Measurements from ENCODE around the gene OTOP2. TPM values are rescaled to one million over a fixed set of nuclear protein-coding genes. Genes with fewer than 3 reads are reported as not detected.

The OTOP2 gene
- total RNA-seq, 6 experiments from 2014 or later: not detected

DNA sequence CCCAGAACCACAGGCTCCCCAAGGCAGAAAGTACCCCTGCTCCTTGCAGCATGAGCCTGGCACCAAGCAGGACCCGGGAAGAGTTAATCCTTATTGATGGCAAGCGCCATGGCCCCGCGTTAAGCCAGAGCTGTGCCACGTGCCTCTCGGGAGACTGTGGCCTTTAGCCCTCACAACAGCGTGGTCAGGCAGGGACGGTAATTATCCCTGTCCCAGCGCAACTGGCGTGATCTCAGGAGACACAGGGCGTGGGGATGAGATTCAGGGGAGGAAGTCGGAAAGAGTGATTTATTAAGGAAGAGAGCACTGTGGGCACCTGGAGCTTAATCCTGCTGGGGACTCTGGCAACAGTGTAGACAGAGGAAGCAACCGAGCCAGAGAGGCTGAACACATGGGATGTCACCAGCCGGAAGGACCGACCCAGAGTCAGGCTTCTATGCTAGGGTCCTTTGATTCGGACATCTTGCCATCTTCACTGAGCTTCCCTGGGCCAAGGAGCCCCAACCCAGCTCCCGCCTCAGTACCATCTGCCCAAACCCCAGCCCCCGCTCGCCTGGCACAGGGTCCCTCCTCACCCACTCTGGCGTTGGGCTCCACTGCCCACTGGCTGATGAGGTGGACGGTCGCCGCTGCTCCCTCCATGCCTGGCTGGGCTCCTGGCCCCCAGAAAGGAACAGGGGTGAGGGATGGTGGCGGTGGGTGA is 28.5 kb downstream of the OTOP2 start:
- Mint-ChIP-seq H3K27ac (no peak overlapping the region), H3K4me1 (ENCODE audit: low read depth) (no peaks in the 10 kb centered on the region), H3K36me3 (ENCODE audit: low read depth) (no peaks in the 10 kb centered on the region), H3K4me3 (no peak overlapping the region), H3K27me3 (ENCODE audit: insufficient read depth) (peaks cover 34% of the 10 kb centered on the region), H3K9me3 (no peaks in the 10 kb centered on the region)
- DNase-seq: no peak
- TF ChIP-seq, protein P1, sequence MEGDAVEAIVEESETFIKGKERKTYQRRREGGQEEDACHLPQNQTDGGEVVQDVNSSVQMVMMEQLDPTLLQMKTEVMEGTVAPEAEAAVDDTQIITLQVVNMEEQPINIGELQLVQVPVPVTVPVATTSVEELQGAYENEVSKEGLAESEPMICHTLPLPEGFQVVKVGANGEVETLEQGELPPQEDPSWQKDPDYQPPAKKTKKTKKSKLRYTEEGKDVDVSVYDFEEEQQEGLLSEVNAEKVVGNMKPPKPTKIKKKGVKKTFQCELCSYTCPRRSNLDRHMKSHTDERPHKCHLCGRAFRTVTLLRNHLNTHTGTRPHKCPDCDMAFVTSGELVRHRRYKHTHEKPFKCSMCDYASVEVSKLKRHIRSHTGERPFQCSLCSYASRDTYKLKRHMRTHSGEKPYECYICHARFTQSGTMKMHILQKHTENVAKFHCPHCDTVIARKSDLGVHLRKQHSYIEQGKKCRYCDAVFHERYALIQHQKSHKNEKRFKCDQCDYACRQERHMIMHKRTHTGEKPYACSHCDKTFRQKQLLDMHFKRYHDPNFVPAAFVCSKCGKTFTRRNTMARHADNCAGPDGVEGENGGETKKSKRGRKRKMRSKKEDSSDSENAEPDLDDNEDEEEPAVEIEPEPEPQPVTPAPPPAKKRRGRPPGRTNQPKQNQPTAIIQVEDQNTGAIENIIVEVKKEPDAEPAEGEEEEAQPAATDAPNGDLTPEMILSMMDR (IDR thresholded peaks at IDR 0.05): no peak

DNA sequence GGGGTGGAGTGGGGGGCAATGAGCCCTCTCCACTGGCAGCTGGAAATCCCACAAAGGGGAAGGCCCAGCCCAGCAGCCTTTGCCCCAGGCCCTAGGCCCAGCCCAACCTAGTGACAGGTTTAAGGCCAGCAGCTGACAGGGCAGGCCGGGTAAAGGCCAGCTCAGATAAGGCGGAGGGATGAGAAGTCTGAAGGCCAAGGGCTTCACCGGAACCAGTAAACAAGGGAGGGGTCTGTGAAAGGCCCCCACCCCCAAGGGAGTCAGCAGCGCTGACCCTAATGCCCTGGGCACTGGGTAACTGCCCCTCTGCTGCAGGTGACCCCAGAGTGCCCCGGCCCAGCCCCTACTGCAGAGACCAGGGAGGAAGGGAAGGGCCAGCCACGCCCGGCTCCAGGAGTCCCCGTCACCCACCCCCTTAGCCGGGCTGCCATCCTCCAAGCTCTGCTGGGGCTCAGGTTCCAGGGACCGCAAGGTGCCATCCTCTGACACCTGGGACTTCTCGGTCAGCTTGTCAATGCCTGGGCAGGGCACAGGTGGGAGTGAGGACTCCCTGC is 29.1 kb downstream of the OTOP2 start:
- TF ChIP-seq, protein P1 (IDR thresholded peaks at IDR 0.05): no peak

DNA sequence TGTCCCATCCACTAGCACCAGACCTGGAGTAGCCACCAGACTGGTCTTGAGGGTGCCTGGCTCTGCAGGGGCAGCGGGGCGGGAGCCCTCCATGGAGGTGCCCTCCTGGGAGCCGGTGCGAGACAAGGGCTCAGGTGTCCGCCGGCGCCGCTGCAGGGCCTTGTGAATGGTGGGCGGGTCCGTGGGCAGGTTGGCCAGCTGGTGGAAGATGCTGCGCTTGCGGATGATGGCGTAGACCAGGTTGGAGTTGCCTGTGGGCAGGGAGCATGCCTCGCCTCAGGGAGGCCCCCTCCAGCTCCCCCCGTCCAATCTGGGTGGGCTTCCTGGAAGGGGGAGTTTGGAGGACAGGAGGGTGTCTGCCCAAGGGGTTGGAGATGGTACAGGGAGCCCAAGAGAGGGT is 30.0 kb downstream of the OTOP2 start:
- Mint-ChIP-seq H3K27ac (no peak overlapping the region), H3K9me3 (no peaks in the 10 kb centered on the region), H3K4me3 (no peak overlapping the region), H3K36me3 (ENCODE audit: low read depth) (no peaks in the 10 kb centered on the region), H3K4me1 (ENCODE audit: low read depth) (no peaks in the 10 kb centered on the region), H3K27me3 (ENCODE audit: insufficient read depth) (peaks cover 26% of the 10 kb centered on the region)
- TF ChIP-seq, protein P1 (IDR thresholded peaks at IDR 0.05): no peak
- no peak for DNase-seq

More for the DNA sequence above, 29.1 kb downstream of the OTOP2 start:
- Mint-ChIP-seq H3K4me1 (ENCODE audit: low read depth) (no peaks in the 10 kb centered on the region), H3K27me3 (ENCODE audit: insufficient read depth) (peaks cover 30% of the 10 kb centered on the region), H3K9me3 (no peaks in the 10 kb centered on the region), H3K36me3 (ENCODE audit: low read depth) (no peaks in the 10 kb centered on the region), H3K27ac (no peak overlapping the region), H3K4me3 (no peak overlapping the region)
- DNase-seq: no peak

DNA sequence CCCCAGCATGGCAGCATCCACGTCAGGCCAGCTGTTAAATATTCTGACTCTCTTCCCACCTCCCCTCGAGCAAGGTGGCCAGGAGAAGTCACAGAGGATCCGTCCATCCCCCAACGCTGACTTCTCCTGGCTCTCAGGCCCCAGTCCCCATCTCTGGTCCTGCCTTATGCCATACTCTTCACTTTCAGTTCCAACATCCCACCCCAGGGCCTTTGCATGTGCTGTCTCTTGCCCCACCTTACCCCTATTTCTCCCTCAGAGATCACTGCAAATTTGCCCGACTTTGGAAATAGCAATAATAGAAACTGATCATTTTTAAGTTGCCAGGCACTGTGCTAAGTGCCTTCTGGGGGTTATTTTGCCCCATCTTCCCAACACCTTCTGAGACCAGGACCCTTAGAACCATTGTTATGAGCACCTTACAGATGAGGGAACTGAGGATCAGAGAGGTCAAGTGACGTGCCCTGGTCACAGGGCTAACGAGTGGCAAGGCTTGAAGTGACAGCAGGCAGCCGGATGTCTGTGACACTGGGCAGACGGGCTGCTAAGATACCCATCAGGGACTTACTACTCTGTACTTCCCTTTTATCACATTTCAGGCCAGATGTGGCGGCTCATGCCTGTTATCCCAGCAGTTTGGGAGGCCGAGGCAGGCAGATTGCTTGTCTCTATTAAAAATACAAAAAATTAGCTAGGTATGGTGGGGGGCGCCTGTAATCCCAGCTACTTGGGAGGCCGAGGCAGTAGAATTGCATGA is 30.8 kb downstream of the OTOP2 start:
- no peaks in the 10 kb centered on the region for H3K36me3 Mint-ChIP-seq (ENCODE audit: low read depth)

DNA sequence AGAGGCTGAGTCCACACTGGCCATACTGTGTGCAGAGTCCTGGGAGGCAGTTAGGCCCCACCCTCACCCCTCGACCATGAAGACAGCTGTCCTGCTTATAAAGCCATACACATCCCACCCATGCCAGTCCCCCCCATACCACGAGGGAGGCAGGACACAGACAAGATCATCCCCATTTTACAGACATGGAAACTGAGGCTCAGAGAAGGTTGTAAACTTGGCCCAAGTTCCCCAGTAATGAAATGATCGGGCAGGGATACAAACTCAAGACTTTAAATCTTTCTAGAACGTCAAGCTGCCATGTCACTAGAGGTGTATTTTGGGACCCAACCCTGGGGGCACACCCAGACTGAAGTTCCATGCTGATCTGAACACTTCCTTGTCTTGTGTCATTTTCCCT is 32.0 kb downstream of the OTOP2 start:
- Mint-ChIP-seq H3K4me1 (ENCODE audit: low read depth) (peaks cover 14% of the 10 kb centered on the region), H3K36me3 (ENCODE audit: low read depth) (no peaks in the 10 kb centered on the region), H3K27ac (no peak overlapping the region), H3K9me3 (no peaks in the 10 kb centered on the region), H3K27me3 (ENCODE audit: insufficient read depth) (peaks cover 18% of the 10 kb centered on the region), H3K4me3 (no peak overlapping the region)
- DNase-seq: no peak
- TF ChIP-seq, protein P1 (IDR thresholded peaks at IDR 0.05): no peak

More for the DNA sequence above, 30.8 kb downstream of the OTOP2 start:
- Mint-ChIP-seq H3K27ac (no peak overlapping the region), H3K9me3 (no peaks in the 10 kb centered on the region), H3K4me1 (ENCODE audit: low read depth) (peaks cover 1% of the 10 kb centered on the region), H3K4me3 (no peak overlapping the region), H3K27me3 (ENCODE audit: insufficient read depth) (peaks cover 23% of the 10 kb centered on the region)
- TF ChIP-seq, protein P1 (IDR thresholded peaks at IDR 0.05): no peak
- DNase-seq: no peak
